ENCODE measurements around the gene ANGPTL3. TPM values are rescaled to one million over a fixed set of nuclear protein-coding genes. Genes with fewer than 3 reads are reported as not detected.

Gene ANGPTL3
- polyA plus RNA-seq, 1 of the 3 experiments (the other 2 are of a cell fraction): not detected

DNA sequence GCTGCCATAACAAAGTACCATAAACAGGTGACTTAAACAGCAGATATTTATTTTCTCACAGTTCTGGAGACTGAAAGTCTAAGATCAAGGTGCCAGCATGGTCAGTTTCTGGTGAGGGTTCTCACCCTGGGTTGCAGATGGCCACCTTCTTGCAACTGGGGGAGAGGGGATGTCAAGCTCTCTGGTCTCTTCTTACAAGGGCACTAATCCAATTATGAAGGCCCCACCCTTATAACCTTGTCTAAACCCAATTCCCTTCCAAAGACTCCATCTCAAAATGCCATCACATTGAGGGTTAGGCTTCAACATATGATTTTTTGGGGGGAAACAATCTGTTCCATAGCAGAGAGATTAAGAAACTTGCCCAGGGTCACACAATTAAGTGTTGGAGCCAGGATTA lies 24.8 kb upstream of the ANGPTL3 start:
- DNase-seq: no peak
- Histone ChIP-seq H4K20me1 (ENCODE audit: insufficient read depth) (no peaks in the 10 kb centered on the region), H3K79me2 (ENCODE audit: insufficient read depth) (peaks cover 17% of the 10 kb centered on the region; the same call in 1 of the 2 replicates), H3K4me2 (no peak overlapping the region), H3K4me1 (ENCODE audit: control insufficient read depth in 1 of 2, insufficient read depth in 2 of 2, low read depth in 1 of 2, low read length in 1 of 2) (no peaks in the 10 kb centered on the region), H3K4me3 (ENCODE audit: low read depth in 2 of 2, low read length in 1 of 2) (no peak overlapping the region), H3K36me3 (replicated peaks in 1 of 2; ENCODE audit: control insufficient read depth in 1 of 2, insufficient read depth in 2 of 2, low read length in 1 of 2) (peaks cover 20 to 33% of the 10 kb centered on the region in 2 experiments), H2AFZ (ENCODE audit: low read depth) (no peak overlapping the region), H3K9me3 (no peaks in the 10 kb centered on the region), H3K9me2 (no peaks in the 10 kb centered on the region), H3F3A (replicated peaks; ENCODE audit: insufficient read depth) (peaks cover 3% of the 10 kb centered on the region), H3K27me3 (ENCODE audit: insufficient read depth) (no peaks in the 10 kb centered on the region), H3K27ac (ENCODE audit: low read depth in 2 of 2, low read length in 1 of 2) (no peak overlapping the region), H3K9ac (no peak overlapping the region)
- ChIA-PET CTCF (interaction anchor here (0.7 kb wide), 1 partner anchor 59 kb away, joined by 3 read pairs; no protein-coding TSS in a partner anchor), POLR2A (no interaction called here)
- TF ChIP-seq, protein P1, sequence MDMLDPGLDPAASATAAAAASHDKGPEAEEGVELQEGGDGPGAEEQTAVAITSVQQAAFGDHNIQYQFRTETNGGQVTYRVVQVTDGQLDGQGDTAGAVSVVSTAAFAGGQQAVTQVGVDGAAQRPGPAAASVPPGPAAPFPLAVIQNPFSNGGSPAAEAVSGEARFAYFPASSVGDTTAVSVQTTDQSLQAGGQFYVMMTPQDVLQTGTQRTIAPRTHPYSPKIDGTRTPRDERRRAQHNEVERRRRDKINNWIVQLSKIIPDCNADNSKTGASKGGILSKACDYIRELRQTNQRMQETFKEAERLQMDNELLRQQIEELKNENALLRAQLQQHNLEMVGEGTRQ (IDR thresholded peaks at IDR 0.05; ENCODE audit: borderline replicate concordance, low read depth, low read length): no peak
- TF ChIP-seq YY1 (IDR thresholded peaks at IDR 0.05; ENCODE audit: low read depth): no peak
- TF ChIP-seq FOSL2 (IDR thresholded peaks at IDR 0.05; ENCODE audit: borderline replicate concordance, low read depth): no peak
- TF ChIP-seq, protein P2, sequence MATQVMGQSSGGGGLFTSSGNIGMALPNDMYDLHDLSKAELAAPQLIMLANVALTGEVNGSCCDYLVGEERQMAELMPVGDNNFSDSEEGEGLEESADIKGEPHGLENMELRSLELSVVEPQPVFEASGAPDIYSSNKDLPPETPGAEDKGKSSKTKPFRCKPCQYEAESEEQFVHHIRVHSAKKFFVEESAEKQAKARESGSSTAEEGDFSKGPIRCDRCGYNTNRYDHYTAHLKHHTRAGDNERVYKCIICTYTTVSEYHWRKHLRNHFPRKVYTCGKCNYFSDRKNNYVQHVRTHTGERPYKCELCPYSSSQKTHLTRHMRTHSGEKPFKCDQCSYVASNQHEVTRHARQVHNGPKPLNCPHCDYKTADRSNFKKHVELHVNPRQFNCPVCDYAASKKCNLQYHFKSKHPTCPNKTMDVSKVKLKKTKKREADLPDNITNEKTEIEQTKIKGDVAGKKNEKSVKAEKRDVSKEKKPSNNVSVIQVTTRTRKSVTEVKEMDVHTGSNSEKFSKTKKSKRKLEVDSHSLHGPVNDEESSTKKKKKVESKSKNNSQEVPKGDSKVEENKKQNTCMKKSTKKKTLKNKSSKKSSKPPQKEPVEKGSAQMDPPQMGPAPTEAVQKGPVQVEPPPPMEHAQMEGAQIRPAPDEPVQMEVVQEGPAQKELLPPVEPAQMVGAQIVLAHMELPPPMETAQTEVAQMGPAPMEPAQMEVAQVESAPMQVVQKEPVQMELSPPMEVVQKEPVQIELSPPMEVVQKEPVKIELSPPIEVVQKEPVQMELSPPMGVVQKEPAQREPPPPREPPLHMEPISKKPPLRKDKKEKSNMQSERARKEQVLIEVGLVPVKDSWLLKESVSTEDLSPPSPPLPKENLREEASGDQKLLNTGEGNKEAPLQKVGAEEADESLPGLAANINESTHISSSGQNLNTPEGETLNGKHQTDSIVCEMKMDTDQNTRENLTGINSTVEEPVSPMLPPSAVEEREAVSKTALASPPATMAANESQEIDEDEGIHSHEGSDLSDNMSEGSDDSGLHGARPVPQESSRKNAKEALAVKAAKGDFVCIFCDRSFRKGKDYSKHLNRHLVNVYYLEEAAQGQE (IDR thresholded peaks at IDR 0.05; ENCODE audit: low read depth, low read length): no peak
- no peak for TF ChIP-seq RAD21 (IDR thresholded peaks at IDR 0.05; ENCODE audit: low read length)
- no peak for TF ChIP-seq NRF1 (IDR thresholded peaks at IDR 0.05; ENCODE audit: low read depth, low read length)
- no peak for TF ChIP-seq TCF12 (IDR thresholded peaks at IDR 0.05)
- TF ChIP-seq, protein P3, sequence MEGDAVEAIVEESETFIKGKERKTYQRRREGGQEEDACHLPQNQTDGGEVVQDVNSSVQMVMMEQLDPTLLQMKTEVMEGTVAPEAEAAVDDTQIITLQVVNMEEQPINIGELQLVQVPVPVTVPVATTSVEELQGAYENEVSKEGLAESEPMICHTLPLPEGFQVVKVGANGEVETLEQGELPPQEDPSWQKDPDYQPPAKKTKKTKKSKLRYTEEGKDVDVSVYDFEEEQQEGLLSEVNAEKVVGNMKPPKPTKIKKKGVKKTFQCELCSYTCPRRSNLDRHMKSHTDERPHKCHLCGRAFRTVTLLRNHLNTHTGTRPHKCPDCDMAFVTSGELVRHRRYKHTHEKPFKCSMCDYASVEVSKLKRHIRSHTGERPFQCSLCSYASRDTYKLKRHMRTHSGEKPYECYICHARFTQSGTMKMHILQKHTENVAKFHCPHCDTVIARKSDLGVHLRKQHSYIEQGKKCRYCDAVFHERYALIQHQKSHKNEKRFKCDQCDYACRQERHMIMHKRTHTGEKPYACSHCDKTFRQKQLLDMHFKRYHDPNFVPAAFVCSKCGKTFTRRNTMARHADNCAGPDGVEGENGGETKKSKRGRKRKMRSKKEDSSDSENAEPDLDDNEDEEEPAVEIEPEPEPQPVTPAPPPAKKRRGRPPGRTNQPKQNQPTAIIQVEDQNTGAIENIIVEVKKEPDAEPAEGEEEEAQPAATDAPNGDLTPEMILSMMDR (IDR thresholded peaks at IDR 0.05): no peak
- no peak for TF ChIP-seq TEAD4 (IDR thresholded peaks at IDR 0.05; ENCODE audit: borderline replicate concordance, insufficient read depth)
- no peak for TF ChIP-seq CHD2 (IDR thresholded peaks at IDR 0.05; ENCODE audit: low read length, partially characterized antibody)
- TF ChIP-seq RCOR1 (IDR thresholded peaks at IDR 0.05; ENCODE audit: low read length): no peak
- no peak for TF ChIP-seq GATA2 (CRISPR knock-in tag; IDR thresholded peaks at IDR 0.05)
- no peak for TF ChIP-seq MXI1 (IDR thresholded peaks at IDR 0.05; ENCODE audit: low read depth, low read length)
- TF ChIP-seq FOXJ3 (CRISPR knock-in tag; IDR thresholded peaks at IDR 0.05): no peak
- TF ChIP-seq, protein P4, sequence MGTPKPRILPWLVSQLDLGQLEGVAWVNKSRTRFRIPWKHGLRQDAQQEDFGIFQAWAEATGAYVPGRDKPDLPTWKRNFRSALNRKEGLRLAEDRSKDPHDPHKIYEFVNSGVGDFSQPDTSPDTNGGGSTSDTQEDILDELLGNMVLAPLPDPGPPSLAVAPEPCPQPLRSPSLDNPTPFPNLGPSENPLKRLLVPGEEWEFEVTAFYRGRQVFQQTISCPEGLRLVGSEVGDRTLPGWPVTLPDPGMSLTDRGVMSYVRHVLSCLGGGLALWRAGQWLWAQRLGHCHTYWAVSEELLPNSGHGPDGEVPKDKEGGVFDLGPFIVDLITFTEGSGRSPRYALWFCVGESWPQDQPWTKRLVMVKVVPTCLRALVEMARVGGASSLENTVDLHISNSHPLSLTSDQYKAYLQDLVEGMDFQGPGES (IDR thresholded peaks at IDR 0.05; ENCODE audit: low read depth, low read length): no peak
- TF ChIP-seq RXRA (IDR thresholded peaks at IDR 0.05; ENCODE audit: borderline replicate concordance, low read depth): no peak
- no peak for TF ChIP-seq NFIC (IDR thresholded peaks at IDR 0.05; ENCODE audit: borderline replicate concordance)
- TF ChIP-seq JUND (IDR thresholded peaks at IDR 0.05): no peak
- TF ChIP-seq SMC3 (IDR thresholded peaks at IDR 0.05; ENCODE audit: low read depth, low read length): no peak
- TF ChIP-seq RFX5 (IDR thresholded peaks at IDR 0.05; ENCODE audit: low read length): no peak

Data from SK-N-SH (cell line).